ENCODE results near the gene SAMD14.
A peak's percentile ranks its signal among the peaks of the same experiment; 100 is the strongest.

The SAMD14 gene

DNA sequence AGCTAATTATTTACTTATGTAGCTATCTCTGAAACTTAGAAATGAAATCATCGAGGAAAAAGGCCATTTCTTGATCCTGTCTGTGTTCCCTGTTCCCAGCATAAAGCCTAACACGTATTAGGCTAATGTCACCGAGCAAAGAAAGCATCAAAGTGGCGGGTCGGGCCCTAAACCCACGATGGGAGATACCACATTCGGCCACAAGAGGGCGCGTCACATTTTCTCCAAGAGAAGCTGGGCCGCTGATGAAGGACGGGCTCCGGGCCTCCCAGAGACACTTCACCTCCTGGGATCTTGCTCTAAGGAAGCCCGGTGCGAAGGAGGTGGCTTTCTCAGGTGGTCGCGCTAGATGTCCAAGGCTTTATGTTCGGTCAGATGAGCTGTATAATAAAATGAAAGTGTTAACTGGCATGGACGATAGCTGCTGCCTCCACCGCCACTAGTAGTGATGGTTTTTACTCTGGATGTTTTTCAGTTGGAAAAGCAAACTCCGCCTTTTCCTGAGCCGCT lies 35.7 kb downstream of the SAMD14 start:
- FAIRE-seq: peak; percentile 63

DNA sequence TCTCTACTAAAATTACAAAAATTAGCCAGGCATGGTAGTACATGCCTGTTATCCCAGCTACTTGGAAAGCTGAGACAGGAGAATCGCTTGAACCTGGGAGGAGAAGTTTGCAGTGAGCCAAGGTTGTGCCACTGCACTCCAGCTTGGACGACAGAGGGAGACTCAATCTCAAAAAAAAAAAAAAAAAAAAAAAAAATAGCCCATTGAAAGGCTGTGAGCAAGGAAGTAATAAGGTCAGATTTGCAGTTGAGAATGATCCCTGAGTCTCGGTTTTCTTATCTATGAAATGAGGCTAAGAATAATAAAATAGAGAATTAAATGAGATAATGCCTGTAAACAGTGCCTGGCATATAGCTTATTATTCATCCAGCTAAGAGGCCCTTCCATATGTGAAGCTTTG lies 36.2 kb downstream of the SAMD14 start:
- FAIRE-seq: no peak

DNA sequence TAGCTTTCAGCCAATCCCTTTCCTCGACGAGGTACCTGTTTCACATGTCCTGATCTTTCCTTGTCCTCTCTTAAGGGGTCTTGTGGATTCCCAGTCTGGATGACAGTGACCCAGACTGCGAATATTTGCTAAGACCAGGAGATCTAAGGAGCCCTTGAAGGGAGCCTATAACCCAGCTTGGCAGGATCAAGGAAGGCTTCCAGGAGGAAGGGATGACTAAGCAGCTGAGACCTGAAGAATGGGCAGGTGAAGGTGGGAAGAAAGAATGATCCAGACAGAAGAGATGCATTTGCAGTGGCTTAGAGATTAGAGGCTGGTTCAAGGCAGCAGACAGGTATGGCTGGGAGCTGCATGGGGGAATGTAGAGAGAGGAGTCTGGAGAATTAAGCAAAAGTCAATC lies 36.7 kb downstream of the SAMD14 start:
- FAIRE-seq: no peak

DNA sequence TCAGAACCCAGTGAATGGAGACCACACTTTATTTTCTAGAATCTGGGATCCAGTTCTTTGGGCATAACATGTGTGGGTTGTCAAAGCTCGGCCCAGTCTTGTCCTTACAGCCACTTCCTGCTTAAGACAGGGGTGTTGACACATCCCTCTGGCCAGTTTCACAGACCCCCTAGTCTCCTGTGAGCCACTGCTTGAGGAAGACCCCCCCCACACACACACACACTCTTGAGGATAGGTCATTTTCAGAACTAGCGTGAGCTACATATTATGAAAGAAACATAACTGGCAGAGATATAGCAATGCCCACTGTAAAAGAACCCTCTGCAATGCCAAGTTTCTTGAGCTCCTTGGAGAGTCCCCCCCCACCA lies 38.1 kb downstream of the SAMD14 start:
- FAIRE-seq: no peak

DNA sequence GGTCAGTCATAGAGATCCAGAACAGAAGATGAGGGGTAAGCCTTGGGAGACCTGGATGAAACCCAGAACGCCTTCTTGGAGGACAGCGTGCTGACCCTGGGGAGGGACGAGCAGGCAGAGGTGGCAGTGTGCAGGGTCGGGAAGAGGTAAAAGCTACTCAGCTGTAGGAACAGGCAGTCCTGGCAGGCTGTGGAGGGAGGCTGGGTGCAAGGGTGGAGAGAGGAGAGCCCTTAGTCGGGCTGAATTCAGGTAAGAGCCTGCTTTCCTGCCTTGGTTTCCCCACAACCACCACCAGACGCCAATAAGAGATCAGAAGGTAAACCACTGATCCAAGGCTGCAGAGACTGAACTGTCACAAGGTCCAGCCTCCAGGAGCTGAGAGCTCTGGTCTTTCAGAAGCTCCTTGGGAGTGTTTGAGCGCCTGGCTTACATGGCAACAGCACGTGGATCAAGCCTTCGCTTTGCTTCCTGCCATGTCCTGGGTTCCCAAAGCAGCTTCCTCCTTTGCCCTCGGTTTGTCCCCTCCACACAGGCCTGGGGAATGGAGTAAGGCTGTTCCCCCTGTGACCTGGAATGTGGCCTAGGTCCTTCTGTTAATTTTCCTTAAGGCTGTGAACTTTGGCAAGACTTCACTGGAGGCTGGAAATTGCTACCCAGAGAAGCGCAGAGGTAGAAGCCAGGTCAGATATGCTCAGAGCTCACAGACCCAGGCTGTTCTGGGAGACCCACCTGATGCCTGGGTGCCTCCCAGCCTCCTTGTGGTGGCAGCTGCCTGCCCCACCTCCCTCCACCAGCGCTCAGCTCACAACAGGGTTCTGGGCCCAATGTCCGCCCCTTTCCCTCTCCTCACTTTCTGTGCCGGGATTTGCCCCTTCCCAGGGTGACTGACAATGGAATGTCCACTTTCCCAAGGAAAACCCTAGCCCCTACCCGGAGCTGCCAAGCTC lies 38.7 kb downstream of the SAMD14 start:
- FAIRE-seq: no peak

DNA sequence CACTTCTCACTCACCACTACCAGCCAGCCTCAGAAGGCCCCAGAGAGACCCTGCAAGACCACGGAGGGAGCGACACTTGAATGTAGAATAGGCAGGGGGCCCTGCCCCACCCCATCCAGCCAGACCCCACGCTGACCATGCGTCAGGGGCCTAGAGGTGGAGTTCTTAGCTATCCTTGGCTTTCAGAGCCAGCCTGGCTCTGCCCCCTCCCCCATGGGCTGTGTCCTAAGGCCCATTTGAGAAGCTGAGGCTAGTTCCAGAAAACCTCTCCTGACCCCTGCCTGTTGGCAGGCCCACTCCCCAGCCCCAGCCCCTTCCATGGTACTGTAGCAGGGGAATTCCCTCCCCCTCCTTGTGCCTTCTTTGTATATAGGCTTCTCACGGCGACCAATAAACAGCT lies 39.9 kb downstream of the SAMD14 start:
- FAIRE-seq: no peak

DNA sequence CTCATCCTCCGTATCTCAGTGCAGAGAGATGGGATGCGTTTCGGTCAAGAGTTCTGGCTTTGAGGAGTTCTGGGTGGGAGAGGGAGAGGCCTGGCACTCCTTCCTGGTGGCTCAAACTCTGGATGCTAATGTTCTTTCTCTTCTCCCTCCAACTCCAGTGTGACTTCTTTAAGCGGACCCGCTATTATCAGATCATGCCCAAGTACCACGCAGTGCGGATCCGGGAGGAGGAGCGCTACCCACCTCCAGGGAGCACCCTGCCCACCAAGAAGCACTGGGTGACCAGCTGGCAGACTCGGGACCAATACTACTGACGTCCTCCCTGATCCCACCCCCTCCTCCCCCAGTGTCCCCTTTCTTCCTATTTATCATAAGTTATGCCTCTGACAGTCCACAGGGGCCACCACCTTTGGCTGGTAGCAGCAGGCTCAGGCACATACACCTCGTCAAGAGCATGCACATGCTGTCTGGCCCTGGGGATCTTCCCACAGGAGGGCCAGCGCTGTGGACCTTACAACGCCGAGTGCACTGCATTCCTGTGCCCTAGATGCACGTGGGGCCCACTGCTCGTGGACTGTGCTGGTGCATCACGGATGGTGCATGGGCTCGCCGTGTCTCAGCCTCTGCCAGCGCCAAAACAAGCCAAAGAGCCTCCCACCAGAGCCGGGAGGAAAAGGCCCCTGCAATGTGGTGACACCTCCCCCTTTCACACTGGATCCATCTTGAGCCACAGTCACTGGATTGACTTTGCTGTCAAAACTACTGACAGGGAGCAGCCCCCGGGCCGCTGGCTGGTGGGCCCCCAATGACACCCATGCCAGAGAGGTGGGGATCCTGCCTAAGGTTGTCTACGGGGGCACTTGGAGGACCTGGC lies 40.8 kb downstream of the SAMD14 start:
- FAIRE-seq: no peak

DNA sequence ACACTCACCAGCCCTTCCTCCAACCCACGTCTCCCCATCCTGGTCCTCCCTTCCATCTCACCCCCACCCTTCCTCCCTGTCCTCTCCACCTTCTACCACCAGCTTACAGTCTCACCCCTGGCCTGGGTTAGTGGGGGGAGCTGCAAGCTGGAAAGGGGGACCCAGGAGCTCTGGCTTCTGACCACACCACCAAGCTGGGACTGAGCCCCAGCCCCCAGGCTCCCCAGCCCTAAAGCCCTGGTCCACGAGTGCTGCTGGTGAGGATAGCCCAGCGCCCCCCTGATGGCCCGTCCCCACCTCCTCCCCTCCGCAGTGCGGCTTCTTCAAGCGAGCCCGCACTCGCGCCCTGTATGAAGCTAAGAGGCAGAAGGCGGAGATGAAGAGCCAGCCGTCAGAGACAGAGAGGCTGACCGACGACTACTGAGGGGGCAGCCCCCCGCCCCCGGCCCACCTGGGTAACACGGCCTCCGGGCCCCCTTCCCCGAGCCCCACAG lies 42.0 kb downstream of the SAMD14 start:
- FAIRE-seq: no peak

DNA sequence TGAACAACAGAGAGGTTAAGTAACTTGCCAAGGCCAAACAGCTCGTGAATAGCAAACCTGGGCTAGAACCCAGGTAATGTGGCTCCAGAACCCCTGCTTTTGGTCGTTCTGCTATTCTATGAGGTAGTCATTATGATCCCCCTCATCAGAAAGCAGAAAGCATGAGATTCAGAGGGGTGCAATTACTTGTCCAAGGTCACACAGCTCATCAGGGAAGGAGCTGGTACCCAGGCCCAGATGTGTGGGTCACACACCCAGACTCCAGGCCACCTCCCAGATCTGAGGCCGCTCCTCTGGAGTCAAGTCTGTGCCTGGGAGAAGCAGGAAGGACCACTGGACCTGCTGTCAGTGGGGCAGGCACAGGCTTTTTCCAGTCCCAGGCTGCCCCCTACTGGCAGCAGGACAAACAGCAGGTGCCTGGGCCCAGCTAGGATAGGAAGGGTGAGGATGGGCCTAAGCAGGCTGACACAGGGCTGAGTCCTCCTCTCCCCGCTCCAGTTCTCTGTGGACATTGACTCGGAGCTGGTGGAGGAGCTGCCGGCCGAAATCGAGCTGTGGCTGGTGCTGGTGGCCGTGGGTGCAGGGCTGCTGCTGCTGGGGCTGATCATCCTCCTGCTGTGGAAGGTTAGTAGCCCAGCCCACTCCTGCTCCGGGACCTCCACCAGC lies 42.6 kb downstream of the SAMD14 start:
- peak; percentile 91 for FAIRE-seq

DNA sequence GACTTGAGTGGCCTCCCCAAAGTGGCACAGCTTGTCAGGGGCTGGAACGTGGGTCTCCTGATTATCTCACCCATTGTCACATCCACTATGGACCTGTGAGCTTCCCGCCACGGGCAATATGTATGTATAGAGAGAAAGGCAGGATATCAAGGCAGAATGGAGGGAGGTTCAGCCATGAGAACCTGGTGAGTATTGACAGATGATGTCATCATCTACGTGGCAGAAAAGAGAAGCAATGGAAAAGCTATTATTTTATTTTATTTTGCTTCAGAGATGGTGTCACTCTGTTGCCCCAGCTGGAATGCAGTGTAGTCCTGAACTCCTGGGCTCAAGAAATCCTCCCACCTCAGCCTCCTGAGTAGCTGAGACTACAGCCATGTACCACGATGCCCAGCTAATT lies 48.2 kb downstream of the SAMD14 start:
- no peak for FAIRE-seq

DNA sequence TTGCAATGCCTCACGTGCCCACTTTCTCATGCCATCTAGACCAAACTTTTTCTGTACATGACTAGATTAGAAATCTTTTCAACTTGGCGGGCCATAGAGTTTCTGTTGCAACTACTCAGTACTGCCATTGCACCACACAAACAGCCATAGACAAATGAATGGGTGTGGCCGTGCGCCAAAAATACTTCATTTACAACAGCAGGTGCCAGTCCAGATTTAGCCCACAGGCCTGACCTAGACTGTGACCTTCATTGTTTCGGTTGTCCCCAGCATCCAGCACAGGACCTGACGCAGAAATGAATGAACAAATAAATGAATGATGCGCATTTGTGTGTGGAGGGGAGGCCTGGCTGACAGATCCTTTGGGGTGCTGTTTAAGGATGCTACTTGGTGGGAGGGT lies 49.1 kb downstream of the SAMD14 start:
- FAIRE-seq: no peak

DNA sequence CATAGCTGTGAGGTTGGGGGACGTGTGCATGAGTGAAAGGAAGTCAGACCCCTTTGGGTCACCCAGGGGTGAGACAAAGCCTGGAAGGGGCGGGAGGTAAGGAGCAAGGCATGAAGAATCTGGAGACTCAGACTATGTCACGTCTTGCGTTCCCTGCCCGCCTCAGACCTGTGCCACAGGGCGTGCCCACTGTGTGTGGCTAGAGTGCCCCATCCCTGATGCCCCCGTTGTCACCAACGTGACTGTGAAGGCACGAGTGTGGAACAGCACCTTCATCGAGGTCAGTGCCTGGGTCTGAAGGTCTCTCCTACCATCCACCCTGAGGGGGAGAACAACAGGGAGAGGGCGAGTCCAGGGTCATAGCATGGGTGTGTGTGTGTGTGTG lies 49.9 kb downstream of the SAMD14 start:
- no peak for FAIRE-seq

DNA sequence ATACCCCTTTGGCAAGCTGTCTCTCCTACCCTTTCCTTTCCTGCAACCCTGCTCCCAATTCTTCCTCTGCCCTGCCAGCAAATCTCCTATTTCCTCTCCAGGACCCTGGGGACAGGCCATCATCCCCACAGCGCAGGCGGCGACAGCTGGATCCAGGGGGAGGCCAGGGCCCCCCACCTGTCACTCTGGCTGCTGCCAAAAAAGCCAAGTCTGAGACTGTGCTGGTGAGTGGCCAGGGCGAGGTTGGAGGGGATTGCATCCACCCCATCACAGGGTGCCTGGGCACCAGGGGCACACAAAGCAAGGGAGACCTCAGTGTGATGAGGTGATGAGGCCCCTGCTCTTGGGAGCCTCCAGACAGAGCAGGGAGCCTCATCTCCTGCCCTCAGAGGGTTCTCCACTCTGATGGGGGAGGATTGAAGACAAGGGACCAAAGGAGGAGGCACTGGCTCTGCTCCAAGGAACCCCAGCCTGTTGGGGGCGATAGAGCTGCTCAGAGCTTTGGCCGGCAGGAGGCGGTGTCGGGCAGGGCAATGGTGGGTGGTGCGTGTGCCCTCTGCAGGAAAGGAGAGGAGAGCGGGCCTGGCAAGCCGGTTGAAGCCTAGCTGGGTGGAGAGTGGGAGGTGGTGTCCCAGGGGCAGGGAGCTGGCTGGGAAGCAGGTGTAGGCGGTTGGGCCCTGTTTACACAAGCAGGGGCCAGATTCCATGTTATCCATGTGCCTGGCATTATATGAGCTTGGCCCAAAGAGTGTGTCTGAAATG lies 50.4 kb downstream of the SAMD14 start:
- no peak for FAIRE-seq

DNA sequence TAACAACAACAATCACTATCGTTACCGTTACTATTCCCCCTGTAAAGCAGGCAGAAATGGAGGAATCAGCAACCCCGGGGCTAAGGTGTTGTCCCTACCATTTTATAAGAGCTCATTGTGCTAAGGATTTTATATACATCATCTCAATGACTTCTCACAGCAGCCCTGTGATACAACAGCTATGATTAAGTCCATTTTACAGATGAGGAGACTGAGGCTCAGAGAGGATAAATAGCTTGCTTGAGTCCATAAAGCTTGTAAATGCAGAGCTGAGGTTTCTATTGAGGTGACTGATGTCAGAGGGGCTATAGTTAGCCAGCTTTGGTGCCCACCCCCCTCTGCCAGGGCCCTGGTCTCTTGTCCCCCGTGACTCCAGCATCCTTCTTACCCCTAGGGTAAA lies 51.5 kb downstream of the SAMD14 start:
- FAIRE-seq: no peak

DNA sequence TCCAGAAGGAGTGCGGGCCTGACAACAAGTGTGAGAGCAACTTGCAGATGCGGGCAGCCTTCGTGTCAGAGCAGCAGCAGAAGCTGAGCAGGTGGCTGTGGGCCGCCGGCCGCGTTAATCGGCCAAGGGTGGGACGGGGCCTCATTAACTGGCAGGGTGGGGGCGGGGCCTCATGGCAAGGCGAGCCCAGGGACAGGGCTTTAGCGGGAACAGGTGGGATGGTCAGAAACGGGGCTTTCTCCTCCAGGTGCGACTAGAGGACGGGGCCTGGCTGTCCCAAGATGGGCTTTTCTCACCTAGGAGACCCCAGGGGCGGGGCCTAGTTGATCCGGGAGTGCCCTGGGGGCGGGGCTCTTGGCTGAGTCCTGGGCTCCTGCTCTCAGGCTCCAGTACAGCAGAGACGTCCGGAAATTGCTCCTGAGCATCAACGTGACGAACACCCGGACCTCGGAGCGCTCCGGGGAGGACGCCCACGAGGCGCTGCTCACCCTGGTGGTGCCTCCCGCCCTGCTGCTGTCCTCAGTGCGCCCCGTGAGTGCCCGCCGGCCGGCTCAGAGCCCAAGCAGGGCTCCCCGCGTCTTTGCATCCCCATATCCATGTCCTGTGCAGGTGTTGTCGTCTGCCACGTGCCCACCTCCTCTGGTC lies 53.2 kb downstream of the SAMD14 start:
- no peak for FAIRE-seq

DNA sequence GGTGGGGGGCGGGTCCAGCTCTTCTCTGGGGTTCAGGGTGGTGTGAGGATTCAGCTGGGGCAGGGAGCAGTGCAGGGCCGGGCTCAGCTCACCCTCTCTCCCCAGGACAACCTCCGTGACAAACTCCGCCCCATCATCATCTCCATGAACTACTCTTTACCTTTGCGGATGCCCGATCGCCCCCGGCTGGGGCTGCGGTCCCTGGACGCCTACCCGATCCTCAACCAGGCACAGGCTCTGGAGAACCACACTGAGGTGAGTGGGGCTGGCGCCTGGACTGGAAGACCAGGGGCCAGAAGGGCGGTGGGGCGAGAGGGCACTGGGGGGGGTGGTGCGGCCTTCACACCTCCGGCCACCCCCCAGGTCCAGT lies 53.8 kb downstream of the SAMD14 start:
- FAIRE-seq: no peak

DNA sequence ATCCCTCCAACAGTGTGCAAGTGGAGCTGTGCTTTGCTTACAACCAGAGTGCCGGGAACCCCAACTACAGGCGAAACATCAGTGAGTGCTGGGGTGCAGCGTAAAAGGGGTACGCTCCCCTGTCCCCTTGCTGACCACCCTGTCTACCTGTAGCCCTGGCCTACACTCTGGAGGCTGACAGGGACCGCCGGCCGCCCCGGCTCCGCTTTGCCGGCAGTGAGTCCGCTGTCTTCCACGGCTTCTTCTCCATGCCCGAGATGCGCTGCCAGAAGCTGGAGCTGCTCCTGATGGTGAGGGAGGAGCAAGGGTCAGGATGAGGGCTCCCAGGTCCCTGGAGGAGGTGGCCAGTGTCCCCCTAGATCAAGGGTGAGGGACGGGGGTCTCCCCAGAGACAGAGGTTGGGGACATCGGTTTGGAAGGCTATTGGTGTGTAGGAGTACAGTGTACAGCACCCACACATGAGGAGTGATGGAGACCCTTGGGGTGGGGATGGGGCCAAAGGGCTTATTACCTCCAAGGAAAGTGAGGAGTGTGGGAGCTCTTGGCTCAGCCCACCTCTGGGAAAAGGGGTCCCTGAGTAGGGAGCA lies 54.4 kb downstream of the SAMD14 start:
- no peak for FAIRE-seq

DNA sequence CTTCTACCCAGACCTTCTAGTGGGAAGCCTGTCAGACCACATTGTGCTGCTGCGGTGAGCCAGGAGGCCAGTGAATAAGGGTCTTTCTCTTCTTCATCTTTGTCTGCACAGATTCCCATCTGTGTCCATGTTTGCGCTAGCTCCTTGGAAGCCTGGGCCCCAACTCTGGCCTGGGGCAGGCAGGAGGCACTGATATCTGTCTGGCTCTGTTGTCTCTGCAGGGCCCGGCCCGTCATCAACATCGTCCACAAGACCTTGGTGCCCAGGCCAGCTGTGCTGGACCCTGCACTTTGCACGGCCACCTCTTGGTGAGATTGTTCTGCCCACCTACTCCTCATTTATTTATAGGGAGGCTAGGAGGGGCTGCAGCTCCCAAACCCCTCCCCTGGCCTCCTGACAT lies 55.7 kb downstream of the SAMD14 start:
- no peak for FAIRE-seq

DNA sequence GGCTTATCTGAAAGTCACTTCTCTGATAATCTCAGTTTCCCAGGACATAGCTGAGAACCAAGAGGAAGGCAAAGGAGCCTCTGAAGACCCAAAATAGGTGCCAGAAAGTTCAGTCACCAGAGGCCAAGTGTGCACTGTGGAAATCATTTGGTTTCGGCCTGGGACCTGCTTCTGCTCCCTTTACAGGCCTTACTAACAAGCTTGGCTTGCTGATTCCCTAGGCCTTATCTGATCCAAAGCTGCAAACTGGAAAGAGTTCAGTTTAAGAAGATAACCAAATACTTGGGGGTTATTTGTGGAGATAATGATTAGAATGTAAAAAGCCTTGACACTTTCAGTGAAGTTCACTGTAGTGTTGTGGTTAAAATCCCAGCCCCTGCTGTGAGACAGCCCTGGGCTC lies 57.0 kb downstream of the SAMD14 start:
- FAIRE-seq: no peak

DNA sequence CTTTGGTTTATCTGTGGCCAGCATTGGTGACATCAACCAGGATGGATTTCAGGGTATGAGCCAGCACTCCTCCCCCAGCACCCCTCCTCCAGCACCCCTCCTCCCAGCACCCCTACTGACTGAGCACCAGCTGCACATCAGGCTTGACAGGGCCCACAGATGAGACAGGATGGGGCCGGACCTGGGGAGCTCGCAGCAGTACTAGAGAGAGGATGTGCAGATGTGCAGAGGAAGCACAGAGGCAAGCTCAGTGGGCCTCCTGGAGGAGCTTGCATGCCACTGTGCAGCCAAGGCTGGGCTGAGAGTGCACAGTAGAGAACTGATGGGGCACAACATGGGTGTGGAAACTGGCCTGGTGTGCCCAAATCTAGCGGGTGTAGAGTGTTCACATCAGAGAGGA lies 57.8 kb downstream of the SAMD14 start:
- FAIRE-seq: no peak

DNA sequence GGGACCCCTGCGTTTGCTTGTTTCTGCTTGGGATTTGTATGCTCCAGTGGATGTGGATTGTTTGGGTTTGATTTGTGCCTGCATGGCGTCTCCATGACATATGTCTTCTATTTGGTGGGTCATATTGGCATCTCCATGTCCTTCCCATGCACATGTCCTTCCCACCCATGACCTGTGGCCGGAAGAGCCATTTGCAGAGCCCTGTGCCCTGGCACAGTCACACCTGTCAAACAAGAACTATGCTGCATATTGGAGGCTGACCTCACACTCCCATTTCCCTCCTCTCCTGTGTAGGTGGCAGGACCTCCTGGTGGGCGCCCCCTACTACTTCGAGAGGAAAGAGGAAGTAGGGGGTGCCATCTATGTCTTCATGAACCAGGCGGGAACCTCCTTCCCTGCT lies 58.3 kb downstream of the SAMD14 start:
- no peak for FAIRE-seq

All from G401.6 (cell line).